GM19351 (cell line): Measurements from ENCODE around the gene IGFBP6.

Experiments
- ATAC-seq: cut with Tn5 transposase; IDR thresholded peaks from one replicate; pipeline ENCODE4 v1.9.1; 2021; ENCODE audit warnings: mild to moderate bottlenecking, moderate library complexity; ENCODE audit not compliant: unreplicated experiment

Gene IGFBP6

DNA sequence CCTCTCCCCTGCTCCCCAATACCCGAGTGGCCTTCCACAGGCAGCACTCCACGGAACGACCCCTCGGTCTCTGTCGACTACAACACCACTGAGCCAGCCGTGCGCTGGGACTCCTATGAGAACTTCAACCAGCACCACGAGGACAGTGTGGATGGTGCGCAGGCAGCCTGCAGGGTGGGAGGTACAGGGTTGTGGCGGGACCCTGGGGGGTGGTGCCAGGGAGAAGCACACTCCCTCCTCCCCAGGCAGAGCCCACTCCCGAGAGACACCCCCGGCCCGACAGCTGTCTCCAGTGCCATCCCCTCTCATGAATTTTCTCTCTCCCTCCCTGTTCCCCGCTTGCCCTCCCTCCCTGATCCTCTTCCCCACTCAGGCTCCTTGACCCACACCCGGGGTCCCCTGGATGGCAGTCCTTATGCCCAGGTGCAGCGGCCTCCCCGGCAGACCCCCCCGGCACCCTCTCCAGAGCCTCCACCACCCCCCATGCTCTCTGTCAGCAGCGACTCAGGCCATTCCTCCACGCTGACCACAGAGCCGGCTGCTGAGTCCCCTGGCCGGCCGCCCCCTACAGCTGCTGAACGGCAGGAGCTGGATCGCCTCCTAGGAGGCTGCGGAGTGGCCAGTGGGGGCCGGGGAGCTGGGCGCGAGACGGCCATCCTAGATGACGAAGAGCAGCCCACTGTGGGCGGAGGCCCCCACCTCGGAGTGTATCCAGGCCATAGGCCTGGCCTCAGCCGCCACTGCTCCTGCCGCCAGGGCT lies 38.6 kb upstream of the IGFBP6 start:
- no peak for ATAC-seq

DNA sequence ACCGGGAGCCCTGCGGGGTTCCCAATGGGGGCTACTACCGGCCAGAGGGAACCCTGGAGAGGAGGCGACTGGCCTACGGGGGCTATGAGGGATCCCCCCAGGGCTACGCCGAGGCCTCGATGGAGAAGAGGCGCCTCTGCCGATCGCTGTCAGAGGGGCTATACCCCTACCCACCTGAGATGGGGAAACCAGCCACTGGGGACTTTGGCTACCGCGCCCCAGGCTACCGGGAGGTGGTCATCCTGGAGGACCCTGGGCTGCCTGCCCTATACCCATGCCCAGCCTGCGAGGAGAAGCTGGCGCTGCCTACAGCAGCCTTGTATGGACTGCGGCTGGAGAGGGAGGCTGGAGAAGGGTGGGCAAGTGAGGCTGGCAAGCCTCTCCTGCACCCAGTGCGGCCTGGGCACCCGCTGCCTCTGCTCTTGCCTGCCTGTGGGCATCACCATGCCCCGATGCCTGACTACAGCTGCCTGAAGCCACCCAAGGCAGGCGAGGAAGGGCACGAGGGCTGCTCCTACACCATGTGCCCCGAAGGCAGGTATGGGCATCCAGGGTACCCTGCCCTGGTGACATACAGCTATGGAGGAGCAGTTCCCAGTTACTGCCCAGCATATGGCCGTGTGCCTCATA lies 37.9 kb upstream of the IGFBP6 start:
- no peak for ATAC-seq

DNA sequence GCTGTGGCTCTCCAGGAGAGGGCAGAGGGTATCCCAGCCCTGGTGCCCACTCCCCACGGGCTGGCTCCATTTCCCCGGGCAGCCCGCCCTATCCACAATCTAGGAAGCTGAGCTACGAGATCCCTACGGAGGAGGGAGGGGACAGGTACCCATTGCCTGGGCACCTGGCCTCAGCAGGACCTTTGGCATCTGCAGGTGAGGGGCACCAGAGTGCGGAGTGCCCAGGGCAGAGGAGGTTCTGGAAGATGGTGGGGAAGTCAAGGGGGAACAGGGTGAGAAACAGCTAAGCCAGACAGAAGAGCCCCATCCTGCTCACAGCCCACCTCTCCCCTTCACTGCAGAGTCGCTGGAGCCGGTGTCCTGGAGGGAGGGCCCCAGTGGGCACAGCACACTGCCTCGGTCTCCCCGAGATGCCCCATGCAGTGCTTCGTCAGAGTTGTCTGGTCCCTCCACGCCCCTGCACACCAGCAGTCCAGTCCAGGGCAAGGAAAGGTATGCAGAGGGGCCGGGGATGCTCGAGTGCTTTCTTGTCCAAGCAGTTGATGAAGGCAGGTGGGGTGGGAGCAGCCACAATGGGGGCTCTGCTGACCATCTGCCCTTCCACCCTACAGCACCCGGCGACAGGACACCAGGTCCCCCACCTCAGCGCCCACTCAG lies 37.3 kb upstream of the IGFBP6 start:
- ATAC-seq: no peak

DNA sequence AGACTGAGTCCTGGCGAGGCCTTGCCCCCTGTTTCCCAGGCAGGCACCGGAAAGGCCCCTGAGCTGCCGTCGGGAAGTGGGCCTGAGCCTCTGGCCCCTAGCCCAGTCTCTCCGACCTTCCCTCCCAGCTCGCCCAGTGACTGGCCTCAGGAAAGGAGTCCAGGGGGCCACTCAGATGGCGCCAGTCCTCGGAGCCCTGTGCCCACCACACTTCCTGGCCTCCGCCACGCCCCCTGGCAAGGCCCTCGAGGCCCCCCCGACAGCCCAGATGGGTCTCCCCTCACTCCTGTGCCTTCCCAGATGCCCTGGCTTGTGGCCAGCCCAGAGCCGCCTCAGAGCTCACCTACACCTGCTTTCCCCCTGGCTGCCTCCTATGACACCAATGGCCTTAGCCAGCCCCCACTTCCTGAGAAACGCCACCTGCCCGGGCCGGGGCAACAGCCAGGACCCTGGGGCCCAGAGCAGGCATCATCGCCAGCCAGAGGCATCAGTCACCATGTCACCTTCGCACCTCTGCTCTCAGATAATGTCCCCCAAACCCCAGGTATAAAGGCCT lies 36.7 kb upstream of the IGFBP6 start:
- ATAC-seq: no peak

DNA sequence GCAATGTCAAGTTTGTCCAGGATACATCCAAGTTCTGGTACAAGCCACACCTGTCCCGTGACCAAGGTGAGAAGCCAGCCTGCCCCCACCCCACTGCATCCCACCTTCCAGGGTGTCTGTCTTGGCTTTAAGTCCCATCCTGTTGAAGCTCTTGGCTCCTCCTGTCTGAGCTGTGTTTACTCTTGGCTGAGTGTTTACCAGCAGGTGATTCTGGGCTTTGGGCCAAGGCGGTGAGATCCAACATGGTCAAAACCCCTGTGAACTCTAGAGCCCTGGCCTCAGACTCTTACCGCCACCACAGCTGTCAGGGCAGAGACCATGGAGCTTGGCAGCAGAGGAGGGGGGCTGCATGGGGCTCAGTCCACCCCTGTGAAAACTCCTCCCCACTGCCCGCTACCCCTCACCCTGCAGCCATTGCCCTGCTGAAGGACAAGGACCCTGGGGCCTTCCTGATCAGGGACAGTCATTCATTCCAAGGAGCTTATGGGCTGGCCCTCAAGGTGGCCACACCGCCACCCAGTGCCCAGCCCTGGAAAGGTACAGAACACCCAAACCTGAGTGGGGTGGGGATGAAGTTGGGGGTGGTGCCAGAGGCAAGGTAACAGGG lies 36.0 kb upstream of the IGFBP6 start:
- ATAC-seq: no peak

DNA sequence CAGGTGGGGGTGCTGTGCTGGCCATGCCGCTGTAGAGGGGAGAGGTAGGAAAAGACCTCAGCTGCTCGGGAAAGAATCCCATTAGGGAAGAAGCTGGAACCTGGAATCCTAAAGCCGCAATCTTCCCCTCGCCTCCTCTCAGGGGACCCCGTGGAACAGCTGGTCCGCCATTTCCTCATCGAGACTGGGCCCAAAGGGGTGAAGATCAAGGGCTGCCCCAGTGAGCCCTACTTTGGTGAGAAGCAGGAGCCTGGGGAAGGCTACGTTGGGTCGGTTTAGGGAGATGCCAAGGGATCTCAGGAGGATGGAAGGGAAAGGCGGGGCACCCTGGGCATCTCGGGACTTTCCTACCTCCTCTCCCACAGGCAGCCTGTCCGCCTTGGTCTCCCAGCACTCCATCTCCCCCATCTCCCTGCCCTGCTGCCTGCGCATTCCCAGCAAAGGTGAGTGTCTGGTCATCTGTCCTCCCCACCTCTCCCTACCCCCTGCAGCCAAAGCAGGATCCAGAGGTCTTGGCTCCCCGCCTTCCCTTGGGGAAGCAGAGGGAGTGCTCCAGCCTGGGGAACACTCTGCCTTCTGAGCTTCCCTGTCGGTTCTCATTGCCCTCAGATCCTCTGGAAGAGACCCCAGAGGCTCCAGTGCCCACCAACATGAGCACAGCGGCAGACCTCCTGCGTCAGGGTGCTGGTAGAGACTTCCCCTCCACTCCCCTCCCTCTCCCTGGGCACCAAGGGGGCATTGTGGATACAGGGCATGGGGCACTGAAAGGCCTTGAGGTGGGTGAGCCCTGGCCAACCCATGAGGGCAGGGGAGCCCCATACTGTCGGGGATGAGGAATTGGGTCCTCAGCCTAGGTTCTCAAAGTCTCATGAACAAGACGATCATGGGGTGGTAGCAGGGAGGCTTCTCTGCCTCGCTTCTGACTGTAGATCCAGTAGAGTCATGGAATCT lies 35.2 kb upstream of the IGFBP6 start:
- ATAC-seq: no peak

DNA sequence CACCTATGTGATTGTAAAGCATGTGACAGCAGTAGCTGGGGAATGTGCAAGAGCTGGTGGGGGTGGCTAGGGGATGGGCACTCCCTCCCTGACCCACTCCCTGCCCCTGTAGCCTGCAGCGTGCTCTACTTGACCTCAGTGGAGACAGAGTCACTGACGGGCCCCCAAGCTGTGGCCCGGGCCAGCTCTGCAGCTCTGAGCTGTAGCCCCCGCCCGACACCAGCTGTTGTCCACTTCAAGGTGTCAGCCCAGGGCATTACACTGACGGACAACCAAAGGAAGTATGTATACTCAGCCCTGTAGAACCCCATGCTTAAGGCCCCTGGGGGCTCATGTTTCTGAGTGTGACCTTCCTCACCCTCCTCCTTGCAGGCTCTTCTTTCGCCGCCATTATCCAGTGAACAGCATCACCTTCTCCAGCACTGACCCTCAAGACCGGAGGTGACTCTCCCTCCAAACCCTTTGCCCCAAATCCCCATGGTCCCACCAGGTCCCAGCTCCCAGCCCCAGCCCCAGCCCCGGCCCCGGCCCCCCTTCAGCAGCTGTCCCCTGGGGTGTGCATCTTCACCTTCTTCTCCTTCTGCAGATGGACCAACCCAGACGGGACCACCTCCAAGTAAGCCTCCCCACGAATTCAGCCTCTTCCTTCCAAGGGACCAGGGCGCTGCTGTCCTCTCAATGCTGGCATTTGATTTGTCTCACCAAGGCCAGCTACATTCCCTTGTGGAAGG lies 34.3 kb upstream of the IGFBP6 start:
- ATAC-seq: no peak

DNA sequence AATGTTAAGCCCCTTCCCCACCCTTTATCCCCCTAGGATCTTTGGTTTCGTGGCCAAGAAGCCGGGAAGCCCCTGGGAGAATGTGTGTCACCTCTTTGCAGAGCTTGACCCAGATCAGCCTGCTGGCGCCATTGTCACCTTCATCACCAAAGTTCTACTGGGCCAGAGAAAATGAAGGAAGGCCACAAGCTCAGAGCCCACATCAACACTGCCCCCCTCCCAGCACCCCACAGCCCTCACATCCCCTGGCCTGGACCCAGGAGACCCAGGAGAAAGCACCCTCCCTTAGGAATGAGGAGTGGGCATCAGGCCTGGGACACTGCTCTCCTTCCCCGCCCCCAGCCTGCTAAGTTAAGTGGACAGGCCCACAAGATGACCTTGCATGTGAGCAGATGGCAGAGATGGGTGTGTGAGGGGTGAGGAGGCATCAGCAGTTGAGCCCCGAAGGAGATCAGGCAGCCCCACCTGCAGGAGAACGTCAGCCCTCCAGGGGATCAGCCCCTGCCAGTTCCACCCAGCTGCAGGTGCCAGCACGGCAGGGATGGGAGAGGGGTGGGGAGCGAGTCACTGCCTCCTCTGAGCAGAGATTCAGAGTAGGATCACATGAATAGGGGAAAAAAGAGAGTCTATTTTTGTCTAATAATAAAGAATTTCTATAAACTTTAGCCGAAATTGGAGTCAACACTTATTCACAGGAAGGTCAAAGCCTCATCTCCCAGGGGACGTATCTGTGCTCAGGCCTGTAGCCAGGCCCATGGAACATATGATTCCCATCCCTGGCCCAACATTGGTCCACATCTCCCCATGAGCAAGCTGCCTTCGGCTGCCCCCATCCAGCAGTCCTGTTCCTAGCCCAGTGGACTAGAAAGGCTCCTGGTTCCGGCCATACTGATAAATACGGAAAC lies 33.5 kb upstream of the IGFBP6 start:
- no peak for ATAC-seq

DNA sequence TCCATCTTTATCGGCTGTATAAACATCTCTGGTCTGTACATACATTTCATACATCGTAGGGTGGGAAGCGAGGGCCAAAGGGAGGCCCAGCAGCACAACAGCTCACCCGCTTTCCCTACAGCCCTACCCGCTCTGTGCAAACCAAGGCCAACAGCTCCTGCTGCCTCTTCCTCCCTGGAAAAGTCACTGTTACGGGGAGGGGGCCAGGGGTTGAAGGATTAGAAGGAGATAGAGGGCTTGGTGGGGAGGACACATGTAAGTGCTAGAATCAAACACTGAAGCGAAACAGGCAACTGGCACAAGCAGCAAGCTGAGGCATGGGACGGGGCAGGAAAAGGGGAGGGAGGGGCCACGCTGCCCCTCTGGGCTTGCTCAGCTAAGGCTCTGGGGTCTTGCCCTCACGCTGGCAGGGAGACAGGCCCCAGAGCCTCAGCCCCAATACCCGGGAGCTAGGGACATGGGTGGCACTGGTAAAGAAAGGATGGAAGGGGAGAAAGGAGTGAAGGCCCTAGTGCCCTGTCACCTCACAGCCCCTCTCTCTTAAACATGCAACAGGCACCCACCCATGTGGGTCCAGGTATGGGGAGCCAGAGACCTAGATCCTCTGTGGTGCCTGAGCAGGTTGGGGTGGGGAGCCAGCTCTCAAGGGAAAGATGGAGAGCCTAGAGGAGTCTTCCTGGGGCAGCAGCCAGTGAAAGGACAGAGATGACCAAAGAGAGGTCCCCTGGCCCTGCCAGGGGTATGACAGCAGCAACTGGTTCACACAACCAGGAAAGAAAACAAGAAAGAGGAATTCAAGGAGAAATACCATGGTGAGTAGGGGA lies 32.6 kb upstream of the IGFBP6 start:
- ATAC-seq: no peak

DNA sequence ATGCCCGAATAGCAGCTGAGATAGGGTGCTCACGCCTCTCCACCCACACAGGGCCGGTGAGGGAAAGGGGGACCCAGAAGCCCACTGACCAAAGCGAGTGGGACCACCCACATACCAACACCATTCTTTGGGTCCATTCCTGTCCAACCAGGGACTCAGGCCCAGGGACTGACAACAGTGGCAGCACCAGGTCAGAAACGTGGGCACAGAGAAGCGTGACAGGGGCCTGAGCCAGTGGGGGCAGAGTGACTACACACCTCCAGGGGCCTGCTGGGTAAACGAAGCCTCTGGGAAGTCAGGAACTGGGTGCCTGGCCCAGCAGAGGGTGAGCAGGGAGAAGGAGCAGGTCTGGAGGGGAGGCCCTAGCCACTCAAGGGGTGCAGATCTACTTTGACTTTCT lies 32.0 kb upstream of the IGFBP6 start:
- ATAC-seq: no peak

DNA sequence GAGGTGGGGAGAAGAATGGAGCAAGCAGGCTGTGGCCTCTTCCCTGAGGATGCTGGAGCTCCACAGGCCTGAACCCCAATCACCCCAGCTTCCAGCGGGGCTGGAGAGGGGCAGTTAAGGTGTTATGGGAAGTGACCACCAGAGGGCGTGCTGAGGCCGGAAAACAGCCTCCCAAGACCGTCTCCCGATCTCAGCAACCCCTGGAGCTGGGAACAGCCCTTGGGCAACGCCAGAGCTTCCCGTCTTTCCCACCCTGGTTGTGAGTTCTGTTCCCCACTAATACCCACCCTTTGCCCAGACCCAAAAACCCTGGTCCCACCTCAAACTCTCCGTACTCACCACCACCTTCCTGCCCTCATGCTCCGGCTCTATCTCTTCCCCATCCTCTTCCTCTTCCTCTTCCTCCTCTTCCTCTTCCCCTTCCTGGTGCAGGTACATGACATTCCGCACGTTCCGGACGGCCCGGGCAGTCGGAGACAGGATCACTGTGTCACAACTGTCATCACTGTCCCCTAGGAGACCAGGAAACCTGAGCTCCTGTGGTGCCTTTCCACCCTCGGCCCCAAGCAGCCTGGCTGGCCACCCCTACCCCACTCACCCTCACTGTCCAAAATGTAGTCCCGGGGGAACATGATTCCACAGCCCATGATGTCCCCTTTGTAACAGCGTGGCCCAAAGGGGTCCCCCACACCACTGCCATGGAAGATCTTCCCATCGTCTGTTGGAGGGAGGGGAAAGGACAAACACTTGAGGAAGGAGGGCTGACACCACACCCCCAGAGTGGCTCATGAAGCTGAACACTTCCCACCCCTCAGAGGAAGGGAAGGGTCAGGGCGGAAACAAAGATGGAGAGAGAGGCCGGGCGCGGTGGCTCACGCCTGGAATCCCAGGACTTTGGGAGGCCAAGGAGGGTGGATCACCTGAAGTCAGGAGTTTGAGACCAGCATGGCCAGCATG lies 31.2 kb upstream of the IGFBP6 start:
- ATAC-seq: no peak

DNA sequence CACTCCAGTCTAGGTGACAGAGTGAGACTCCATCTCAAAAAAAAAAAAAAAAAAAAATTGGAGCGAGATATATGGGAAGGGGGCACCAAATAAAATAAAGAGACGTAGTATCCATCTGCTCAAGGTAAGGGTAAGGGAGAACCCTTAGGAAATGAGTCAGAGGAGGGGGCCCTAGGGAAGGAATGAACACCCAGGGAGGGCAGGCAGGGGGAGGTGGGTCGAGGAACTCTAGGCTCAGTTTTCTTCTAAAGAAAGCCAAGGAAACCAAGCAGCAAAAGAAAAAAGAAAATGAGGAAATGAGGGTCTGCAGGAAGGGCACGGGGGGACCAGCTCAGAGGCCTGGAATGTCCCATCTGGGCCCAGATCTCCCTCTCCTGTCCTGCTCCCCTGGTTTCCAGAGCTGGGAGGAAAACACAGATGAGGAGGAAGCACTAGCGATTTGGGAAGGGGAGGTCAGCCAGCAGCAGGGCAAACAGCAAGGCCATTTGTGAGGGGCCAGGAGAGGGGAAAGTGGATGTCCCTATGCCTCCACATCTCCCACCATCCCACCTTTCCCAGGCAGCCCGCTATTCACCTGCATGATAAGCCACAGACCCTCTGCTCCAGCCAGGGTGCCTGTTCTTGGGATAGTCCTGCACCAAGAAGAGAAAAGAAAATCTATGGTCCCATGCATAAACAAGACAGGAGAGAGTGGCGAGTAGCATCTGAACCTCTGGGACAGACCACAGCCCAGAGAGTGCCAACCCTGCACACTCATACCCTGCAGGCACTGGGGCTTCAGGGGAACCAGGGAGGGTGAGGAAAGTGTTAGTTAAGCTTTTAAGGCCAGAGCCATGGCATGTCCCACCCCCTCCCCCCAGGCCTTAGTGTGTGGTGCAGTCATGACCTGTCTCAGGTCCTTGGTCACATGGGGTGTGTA lies 30.1 kb upstream of the IGFBP6 start:
- ATAC-seq: no peak

DNA sequence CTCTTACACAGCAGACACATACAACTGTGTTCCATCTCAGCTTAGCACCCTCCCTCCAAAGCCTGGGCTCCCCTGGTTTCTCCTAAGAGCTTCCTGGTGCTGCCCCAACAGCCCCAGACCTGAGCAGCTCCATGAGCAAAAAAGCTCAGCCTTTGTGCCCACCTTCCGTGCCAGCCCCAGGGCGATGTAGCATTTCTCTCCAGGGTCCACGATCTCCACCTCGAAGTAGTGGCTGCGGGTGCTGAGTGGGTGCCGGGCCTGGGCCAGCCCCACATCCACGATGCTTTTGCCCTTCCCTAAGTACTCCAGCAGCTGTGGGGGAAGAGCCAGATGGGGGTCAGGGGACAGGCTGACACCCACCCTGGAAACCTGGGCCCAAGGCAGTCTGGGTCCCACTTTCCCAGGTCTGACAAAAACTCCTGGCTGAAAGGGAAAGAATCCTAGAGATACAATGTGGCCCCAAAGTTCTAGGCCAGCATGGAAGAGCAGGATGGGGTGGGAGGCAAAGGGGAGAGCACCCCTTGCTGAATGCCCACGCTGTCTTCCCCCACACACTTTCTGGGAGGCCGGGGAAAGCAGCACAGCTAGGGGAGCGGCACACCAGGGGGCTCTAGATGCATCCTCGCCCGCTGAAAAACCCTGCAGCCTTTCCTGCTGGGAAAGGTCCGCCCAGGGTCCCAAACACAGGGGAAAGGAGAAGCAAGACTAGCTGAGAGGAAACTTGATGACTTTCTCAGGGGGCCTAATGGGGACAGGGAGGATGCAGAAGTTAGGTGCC lies 29.3 kb upstream of the IGFBP6 start:
- no peak for ATAC-seq

DNA sequence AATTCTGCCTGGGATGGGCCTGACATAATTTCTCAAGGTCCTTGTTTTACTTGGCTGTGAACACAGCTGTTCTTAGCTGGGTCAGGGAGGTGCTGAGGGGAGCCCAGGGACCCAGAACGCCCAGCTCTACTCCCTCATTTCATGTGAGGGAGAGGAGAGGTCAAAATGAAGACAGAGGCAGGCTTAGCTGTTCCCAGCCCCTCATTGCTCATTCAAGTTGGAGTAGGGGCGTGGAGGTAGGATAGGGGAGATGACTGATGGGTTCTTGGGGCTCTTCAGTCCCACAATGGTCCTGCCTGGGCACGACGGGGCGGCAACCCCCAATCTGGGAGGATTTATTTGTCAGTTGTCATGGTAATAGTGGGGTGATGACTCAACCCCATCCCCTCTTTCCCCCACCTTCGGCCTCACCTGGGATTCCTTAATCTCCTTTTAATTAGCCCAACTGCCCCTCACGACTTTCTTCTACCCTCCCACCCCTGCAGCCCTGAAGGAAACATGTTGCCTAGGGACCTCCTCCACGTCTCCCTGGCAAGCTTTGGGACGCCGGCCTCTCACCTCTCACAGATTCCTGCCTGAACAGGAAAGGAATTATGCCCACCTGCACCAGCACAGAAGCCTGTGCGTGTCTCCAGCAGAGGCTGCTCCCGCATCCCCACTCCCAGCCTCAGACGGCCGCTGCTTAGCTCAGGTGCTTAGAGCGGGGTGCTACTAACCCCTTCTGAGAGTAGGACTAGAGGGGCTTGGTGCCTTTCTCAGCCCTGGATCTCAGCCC lies 28.5 kb upstream of the IGFBP6 start:
- no peak for ATAC-seq
